Endometrium (tissue), 2 donors: ENCODE data around the gene PHF1.

ENCODE experiments used
- FAIRE-seq: peaks from 2 replicates; lab custom pipeline; 2012; peaks lifted over from hg19 to GRCh38; lab: Jason Lieb, UNC
- donor health status: control.
- donor health status: control.

Gene PHF1

DNA sequence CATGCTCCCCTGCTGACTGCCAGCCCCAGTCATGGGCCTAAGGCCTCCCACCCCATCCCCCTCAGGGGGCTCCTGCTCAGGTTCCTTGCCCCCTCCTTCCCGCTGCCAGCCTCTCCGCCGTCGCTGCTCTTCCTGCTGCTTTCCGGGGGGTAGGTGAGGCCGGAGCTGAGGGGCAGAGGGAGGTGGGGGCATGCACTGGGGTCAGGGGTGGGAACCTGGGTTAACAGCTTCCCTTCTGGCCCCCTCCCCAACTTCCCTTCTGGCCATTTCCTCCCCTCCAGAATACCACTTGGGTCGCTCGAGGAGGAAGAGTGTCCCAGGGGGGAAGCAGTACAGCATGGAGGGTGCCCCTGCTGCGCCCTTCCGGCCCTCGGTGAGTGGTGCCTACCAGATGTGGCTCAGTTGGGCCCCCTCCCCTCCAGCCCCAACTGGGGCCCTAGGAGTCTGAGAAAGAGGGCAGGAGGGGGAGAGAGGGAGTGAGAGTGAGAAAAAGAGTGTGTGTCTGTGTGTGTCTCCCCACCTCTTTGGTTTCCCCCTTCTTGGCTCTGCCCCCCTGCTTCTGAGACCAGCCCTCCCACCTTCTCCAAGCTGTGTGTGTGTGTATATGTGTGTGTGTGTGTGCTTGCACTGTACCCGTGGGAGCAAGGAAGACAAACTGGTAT is 21.2 kb downstream of the PHF1 start:
- no peak for FAIRE-seq

DNA sequence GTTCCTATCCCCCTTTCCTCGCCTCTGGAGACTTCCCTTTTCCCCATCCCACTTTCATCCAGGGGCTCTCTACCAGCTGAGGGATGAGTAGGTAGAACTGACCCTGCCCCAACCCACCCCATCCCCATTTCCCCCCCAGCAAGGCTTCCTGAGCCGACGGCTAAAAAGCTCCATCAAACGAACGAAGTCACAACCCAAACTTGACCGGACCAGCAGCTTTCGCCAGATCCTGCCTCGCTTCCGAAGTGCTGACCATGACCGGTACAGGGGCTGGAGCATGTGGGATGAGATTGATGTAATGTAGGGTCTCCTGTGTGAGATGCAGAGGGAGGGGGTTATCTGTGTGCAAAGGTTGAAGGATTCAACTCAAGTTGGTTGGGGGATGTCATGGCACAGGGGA is 21.7 kb downstream of the PHF1 start:
- no peak for FAIRE-seq

DNA sequence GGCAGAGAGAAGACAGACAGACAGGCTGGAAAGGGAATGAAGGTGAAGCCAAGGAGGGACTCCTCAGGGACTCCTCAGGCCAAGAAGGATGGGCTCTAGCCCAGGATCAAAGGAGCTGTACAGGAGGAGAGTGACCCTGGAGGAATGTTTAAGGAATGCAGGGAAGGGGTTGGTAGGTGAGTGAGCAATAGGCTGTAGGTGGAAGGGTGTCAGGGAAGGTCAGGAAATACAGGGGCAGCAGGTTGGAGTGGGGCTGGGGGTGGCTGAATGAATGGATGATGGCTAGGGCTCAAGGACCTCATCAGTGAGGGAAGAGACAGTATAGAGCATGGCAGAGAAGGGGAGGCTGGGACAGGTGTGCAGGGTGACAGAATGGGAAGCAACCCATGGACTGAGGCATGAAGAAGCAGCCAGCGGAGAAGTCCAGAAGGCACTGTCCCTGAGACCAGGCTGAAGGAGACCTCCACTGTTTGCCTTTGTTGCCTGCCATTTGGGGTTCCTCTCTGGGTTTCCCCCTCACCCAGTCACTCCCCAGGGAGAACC is 22.3 kb downstream of the PHF1 start:
- FAIRE-seq = no peak

DNA sequence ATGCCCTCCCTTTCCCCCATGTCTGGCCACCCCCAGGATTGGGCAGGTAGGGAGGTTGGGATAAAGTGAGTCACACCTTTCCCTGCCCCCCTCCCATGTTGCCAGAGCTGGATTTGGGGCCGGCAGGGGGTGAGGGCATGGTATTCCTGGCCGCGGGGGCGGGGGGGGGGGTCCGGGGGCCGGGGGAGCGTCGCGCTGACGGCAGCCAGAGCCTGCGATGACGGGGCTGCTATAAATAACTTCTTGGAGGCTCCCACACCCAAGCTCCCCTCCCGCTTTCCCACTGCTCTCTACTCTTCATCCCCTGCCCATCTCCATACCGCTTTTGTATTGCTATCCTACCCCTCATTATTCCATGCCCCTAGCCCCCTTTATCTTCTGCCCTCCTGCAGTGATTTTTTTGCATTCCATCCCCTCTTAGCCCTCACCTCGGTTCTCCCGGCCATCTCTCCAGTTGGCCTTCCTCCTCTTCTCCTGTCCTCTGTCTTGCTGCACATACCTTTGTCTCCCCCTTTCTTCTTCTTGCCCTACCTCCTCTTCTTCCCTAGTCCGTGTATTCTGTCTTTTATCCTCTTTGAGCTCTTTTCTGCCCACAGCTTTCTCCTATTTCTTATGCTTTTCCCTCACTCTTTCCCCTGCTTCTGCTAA is 22.9 kb downstream of the PHF1 start:
- FAIRE-seq = no peak

DNA sequence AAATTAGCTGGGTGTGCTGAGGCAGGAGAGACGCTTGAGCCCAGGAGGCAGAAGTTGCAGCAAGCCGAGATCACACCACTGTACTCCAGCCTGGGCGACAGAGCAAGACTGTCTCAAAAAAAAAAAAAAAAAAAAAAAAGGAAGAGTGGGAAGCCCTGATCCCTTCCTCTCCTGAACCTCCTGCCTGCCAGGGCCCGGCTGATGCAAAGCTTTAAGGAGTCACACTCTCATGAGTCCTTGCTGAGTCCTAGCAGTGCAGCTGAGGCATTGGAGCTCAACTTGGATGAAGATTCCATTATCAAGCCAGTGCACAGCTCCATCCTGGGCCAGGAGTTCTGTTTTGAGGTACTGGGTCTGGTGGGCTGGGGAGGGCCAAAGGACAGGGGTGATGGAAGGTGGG is 24.1 kb downstream of the PHF1 start:
- no peak for FAIRE-seq

DNA sequence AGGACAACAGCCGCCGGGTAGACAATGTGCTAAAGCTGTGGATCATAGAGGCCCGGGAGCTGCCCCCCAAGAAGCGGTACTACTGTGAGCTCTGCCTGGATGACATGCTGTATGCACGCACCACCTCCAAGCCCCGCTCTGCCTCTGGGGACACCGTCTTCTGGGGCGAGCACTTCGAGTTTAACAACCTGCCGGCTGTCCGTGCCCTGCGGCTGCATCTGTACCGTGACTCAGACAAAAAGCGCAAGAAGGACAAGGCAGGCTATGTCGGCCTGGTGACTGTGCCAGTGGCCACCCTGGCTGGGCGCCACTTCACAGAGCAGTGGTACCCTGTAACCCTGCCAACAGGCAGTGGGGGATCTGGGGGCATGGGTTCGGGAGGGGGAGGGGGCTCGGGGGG is 26.9 kb downstream of the PHF1 start:
- FAIRE-seq = no peak

DNA sequence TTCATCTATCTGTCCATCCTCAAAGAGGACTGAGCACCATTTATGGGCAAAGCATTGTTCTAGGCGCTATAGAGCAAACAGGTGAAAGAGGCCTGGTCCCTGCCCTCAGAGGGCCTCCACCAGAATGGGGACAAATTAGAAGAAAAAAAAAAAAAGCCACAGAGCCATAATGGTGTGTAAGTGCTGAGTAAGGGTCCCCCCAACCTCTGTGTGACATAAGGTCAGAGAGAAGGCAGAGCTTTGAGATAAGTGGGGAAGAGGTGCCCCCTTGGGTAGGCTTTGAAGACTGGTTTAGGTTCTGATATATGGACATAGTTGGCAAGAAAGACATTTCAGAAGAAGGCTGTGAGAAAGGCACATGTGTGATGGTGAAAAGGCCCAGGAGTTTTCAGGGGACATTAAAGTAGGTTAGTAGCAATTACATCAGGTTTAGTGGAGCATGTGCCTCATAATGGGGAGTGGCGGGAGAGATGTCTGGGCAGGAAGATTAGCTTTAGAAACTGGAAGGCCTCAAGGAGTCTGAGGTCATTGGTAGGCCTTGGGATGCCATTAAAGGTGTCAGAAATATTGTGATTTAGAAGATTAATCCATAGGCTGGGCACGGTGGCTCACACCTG is 28.3 kb downstream of the PHF1 start:
- FAIRE-seq = no peak

DNA sequence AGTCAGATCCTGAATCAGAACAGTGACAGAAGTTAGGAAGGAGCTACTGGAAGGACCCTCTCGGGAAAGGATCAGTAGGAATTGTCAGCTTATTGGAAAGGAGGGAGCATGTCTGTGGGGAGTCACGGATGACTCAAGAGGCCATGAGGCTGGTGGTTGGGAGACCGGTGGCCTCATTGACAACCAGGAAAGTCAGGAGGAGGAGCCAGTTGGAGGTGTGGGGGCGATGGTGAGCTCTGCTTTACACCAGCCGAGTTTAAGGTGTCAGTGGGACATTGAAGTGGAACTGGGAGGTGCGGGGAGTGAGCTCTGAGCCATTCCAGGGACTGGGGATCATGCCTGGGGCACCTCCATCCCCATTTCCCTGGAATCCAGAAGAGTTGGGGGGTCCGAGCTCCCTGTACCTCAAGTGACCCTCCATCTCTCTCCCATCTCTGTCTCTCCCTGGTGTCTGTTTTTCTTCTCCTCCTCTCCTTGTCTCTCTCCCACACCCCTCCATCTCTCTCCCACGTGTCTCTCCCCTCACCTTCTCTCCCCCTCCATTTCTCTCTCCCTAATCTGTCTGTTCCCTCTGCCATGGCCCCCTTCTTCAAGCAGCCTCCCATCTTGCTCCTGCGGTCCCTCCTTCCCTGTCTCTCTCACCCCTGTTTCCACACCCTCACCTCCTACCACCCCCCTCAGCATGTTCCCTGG is 29.3 kb downstream of the PHF1 start:
- FAIRE-seq = no peak

DNA sequence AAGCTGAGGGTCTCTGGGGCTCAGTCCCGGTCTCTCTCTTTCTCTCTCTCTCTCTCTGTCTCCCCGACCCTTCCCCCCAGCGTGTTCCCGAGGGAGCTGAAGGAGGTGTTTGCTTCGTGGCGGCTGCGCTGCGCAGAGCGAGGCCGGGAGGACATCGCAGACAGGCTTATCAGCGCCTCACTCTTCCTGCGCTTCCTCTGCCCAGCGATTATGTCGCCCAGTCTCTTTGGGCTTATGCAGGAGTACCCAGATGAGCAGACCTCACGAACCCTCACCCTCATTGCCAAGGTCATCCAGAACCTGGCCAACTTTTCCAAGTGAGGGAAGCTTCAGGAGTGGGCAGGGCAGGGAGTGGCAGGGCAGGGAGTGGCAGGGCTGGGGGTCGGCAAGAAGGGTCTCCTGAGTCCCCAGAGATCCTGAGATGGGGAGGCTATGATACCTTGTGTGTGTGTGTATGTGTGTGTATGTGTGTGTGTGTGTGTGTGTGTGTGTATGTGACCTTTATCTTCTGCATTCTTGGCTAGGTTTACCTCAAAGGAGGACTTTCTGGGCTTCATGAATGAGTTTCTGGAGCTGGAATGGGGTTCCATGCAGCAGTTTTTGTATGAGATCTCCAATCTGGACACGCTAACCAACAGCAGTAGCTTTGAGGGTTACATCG is 30.0 kb downstream of the PHF1 start:
- no peak for FAIRE-seq

DNA sequence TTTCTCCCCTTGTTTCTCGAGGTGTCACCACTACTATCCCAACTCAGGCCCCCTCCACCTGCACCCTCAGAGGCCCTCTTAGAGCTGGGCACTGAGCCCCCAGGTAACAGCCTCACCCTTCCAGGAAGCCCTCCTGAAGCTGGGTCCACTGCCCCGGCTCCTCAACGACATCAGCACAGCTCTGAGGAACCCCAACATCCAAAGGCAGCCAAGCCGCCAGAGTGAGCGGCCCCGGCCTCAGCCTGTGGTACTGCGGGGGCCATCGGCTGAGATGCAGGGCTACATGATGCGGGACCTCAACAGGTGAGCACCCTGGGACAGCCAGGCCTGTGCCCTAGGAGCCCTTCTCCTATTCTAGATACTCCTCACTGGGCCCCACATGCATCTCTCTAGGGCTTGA is 30.6 kb downstream of the PHF1 start:
- FAIRE-seq = no peak

DNA sequence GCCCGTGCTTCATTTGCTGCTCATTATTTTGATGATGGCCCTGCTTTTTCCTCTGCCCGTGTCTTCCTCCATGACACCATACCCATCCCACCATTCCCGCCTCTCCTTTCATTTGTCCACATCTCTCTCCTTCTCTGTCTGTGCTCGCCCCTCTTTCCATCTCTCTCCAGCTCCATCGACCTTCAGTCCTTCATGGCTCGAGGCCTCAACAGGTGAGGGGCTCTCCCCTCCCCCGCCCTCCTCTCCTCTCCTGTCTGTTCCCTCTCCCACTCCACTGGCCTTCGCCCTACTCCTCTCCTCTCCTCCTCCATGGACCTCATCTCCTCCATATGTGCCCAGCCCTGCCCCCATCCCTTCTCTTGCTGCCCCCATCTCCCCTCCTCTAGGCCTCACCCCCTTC is 31.5 kb downstream of the PHF1 start:
- no peak for FAIRE-seq

DNA sequence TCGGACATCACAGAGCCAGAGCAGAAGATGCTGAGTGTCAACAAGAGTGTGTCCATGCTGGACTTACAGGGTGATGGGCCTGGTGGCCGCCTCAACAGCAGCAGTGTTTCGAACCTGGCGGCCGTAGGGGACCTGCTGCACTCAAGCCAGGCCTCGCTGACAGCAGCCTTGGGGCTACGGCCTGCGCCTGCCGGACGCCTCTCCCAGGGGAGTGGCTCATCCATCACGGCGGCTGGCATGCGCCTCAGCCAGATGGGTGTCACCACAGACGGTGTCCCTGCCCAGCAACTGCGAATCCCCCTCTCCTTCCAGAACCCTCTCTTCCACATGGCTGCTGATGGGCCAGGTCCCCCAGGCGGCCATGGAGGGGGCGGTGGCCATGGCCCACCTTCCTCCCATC is 32.2 kb downstream of the PHF1 start:
- FAIRE-seq = no peak

DNA sequence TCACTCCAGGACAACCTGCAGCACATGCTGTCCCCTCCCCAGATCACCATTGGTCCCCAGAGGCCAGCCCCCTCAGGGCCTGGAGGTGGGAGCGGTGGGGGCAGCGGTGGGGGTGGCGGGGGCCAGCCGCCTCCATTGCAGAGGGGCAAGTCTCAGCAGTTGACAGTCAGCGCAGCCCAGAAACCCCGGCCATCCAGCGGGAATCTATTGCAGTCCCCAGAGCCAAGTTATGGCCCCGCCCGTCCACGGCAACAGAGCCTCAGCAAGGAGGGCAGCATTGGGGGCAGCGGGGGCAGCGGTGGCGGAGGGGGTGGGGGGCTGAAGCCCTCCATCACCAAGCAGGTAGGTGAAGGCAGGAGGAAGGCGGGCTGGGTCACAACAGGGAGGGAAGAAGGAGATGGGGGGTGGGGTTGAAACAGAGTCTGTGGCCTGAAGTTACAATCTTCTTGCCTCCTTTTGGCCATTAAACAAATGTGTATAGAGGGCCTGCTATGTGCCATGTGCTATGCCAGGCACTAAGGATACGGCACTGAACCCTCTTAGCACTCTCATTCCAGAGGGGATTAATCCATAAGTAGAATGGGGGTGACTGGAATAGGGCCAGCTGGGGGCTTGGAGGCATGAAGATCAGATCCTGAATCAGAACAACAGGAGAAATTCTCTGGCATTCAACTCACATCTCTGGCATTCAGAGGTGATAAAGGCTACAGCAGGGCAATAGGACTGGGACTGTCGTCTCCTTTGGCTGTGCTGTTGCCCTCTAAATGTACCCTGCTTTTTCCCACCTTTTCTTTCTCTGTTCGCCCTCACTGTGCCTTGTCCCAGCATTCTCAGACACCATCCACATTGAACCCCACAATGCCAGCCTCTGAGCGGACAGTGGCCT is 33.0 kb downstream of the PHF1 start:
- FAIRE-seq = no peak

DNA sequence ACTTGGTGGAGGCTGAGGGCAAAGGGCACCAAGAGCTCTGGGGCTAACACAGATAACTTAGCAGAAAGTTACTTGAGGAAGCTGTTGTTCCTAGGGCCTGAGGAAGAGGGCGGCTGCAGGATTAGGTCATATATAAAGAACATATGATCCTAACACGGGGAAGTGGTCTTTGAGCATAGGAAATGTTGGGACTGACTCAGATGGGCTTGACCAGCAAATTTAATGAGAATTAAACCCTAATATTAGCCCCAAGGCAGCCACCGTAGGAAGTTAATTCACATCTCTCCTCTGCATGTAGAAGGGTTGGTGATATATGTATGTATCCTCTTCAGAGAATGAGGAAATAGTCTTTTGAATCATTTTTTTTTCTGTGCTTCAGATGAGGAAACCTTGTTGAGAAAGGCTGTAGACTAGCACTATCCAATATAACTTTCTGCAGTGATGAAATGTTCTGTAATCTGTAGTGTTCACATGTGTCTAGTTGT is 34.3 kb downstream of the PHF1 start:
- FAIRE-seq = no peak

DNA sequence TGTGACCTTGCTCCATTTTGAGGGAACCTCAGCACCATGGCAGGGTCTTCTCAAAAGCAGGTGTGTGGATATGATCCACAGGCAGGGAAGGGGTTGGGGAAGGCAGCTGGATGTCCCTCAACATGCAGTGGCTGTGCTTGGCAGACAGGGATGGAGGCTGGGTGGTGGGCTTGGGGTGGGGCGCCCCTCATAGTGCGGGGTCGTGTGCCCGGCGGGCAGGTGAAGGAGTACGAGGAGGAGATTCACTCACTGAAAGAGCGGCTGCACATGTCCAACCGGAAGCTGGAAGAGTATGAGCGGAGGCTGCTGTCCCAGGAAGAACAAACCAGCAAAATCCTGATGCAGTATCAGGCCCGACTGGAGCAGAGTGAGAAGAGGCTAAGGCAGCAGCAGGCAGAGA is 35.5 kb downstream of the PHF1 start:
- no peak for FAIRE-seq

DNA sequence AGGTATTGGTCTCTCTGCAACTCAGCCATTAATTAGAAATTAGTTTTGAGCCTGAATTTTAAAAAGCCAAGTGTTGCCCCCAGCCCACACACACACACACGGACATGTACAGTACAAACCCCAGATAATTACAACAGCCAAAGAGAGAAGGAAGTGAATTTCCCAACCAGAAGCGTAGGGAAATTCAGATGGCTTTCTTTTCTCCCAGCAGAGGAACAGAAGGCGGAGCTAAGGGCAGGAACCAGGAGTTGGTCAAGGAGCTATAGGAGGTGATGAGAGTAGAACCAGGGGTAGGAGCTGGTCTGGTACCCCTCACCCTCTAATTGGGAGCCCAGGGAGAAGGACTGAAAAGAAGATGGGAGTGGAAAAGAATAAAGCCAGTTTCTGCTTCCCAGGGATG is 39.6 kb downstream of the PHF1 start:
- FAIRE-seq = no peak

DNA sequence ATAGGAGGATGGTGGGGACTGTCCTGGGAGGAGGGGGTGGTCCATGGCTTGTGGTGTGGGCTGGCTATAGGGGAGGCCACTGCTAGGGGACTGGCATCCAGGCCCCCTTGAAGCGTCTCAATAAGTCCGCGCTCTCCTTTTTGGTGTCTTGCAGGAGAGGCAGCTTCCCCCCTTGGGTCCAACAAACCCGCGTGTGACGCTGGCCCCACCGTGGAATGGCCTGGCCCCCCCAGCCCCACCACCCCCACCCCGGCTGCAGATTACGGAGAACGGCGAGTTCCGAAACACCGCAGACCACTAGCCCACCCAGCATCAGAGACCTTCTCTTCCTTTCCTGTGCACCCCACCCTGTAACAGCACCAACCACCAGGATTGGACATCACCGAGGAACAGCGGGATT is 40.8 kb downstream of the PHF1 start:
- FAIRE-seq = no peak

DNA sequence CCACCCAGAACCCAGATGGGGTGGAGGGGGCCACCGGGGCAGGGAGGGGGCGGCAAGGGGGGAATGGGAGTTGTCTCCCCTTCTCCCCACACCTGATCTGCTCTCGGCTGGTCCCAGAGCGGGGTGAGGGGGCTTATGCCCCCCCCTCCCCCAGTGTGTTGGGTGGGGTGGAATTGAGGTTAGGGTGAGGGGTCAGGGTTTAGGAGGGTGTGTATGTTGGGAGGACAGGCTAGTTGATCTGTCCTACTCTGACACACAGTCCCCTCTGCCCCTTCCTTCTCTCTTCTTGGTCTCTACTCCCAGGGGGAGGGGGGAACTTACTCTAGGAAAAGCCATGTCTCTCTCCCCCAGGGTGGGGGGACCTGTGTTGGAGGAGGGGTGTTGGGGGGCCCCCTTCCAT is 41.7 kb downstream of the PHF1 start:
- no peak for FAIRE-seq

DNA sequence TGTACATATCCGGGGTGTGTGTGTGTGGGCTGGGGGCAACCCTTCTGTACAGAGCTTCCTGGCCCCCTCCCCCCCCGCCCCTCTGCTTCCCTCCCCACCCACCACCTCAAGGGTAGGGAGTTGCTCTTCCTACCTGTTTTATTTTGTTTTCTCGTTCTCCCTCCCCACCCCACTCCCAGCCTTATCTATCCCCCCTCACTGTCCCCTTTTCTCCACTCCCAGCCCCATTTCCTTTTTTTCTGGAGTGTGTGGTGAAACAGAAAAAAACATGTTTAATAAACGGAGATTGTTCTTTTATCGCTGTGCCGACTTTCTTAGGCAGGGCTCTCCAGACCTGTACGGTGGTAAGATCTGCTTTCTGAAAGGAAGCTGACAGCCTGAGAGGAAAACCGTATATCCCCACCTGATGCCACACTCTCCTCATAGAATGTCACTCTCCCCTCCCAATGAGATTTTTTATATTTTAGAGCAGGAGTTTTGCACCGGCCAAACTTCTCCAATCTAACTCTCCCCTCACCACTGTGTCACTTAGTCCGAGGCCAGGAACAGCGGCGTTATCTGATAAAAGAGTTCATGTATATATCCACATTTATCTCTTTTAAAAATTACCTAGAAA is 42.7 kb downstream of the PHF1 start:
- no peak for FAIRE-seq

DNA sequence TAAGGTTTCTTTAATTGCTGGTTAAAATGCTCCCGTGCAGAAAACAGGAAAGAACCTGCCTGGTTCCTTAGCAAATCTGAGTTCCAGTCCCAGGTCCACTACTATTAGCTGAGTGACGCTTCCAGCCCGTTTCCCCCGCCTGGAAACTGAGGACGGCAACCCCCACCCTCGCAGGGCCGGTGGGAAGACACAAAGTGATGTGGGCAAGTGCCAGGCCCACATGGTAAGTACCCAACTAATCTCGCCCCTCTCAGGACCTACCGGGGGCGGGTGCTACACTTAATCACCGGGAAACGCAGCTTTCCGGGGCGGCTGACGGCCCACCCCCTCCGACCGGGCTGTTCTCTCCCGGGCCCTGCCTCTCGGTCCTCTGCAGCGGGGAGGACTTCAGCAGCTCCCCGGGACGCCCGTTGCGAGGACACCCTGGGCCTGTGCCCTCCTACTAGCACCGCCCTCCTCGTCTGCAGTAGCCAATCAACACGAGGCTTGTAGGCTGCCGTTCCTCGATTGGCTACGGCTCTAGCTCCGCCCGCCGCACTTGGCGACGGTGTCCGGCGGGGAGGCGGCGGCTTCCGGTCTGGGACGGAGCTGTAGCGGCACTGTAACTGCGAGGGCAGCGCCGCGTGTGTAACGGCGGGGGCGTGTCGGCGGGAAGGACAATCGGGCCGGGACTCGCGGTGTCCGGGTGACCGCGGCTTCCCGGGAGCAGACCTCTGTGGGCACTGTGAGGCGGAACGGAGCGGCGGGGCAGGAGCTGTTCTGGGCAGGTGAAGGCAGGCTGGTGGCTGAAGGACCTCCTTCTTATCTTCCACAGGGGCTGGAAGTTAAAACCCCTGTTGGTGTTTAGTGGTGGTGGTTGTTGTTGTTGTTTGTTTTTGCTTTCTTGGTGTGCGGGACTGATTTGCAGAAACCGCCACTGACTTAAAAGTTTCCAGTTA is 43.5 kb downstream of the PHF1 start, which contains the start of gene ZBTB9:
ZBTB9 (plus strand) TSS at position 568 of the 938 bp plus-strand sequence. CDS start 525 bp downstream, outside the sequence.
- peak; percentile 90 for FAIRE-seq
